HUES48 (cell line): ENCODE measurements around the gene PXDC1.
"Not testable (repeated sequence)": the region's sequence is repeated elsewhere in the genome, so short reads cannot be mapped to it uniquely, and the experiment has no call there.

ENCODE experiments used
- H3K27ac ChIP-seq: one replicate; pipeline ENCODE4 v1.7.0; 2013; ENCODE audit warnings: low read depth, low read length, inconsistent platforms
- H3K27me3 ChIP-seq: 2 replicates; pipeline ENCODE4 v1.6.1; 2013; ENCODE audit warnings: mild to moderate bottlenecking, low read length; ENCODE audit not compliant: control insufficient read depth, insufficient read depth
- H3K36me3 ChIP-seq: 2 replicates; pipeline ENCODE4 v1.6.1; 2013; ENCODE audit warnings: low read length; ENCODE audit not compliant: control insufficient read depth, insufficient read depth
- H3K4me1 ChIP-seq: 2 replicates; pipeline ENCODE4 v1.6.1; 2013; ENCODE audit warnings: mild to moderate bottlenecking, low read length; ENCODE audit not compliant: control insufficient read depth, insufficient read depth
- H3K4me3 ChIP-seq: 2 replicates; pipeline ENCODE4 v1.5.1; 2013; ENCODE audit warnings: mild to moderate bottlenecking, low read depth, low read length
- H3K9ac ChIP-seq: 2 replicates; pipeline ENCODE4 v1.6.1; 2013; ENCODE audit warnings: mild to moderate bottlenecking, low read depth, low read length, moderate library complexity
- H3K9me3 ChIP-seq: 2 replicates; pipeline ENCODE4 v1.6.1; 2013; ENCODE audit warnings: low read length; ENCODE audit not compliant: control insufficient read depth, insufficient read depth

The PXDC1 gene

GRCh38 chr6:3781504-3781903 lies 30.0 kb upstream of the PXDC1 start:
- no peaks in the 10 kb centered on the region for H3K9me3 ChIP-seq
- no peak overlapping the region for H3K4me3 ChIP-seq
- no peaks in the 10 kb centered on the region for H3K27me3 ChIP-seq
- H3K36me3 ChIP-seq = no peaks in the 10 kb centered on the region
- H3K27ac ChIP-seq = no peak overlapping the region
- no peak overlapping the region for H3K9ac ChIP-seq
- no peaks in the 10 kb centered on the region for H3K4me1 ChIP-seq

- Histone ChIP-seq H3K27ac (no peak overlapping the region), H3K4me1 (no peaks in the 10 kb centered on the region), H3K27me3 (no peaks in the 10 kb centered on the region), H3K36me3 (no peaks in the 10 kb centered on the region), H3K9ac (no peak overlapping the region), H3K4me3 (no peak overlapping the region), H3K9me3 (no peaks in the 10 kb centered on the region)
These were observed 28.0 kb upstream of the PXDC1 start for GRCh38 chr6:3779574-3779849.

GRCh38 chr6:3778701-3779573 lies 27.4 kb upstream of the PXDC1 start:
- Histone ChIP-seq H3K4me3 (no peak overlapping the region), H3K9me3 (no peaks in the 10 kb centered on the region), H3K36me3 (no peaks in the 10 kb centered on the region), H3K4me1 (no peaks in the 10 kb centered on the region), H3K9ac (no peak overlapping the region), H3K27ac (no peak overlapping the region), H3K27me3 (no peaks in the 10 kb centered on the region)

- Histone ChIP-seq H3K36me3 (no peaks in the 10 kb centered on the region), H3K9me3 (no peaks in the 10 kb centered on the region), H3K27ac (no peak overlapping the region), H3K9ac (no peak overlapping the region), H3K4me3 (no peak overlapping the region), H3K27me3 (no peaks in the 10 kb centered on the region), H3K4me1 (no peaks in the 10 kb centered on the region)
These were observed 26.4 kb upstream of the PXDC1 start for GRCh38 chr6:3777730-3778461.

- no peaks in the 10 kb centered on the region for H3K36me3 ChIP-seq
These were observed 25.5 kb upstream of the PXDC1 start for GRCh38 chr6:3776881-3777507.

GRCh38 chr6:3775847-3776246 lies 24.3 kb upstream of the PXDC1 start:
- H3K9me3 ChIP-seq = no peaks in the 10 kb centered on the region
- H3K27ac ChIP-seq = no peak overlapping the region
- no peak overlapping the region for H3K4me3 ChIP-seq
- no peak overlapping the region for H3K9ac ChIP-seq
- no peaks in the 10 kb centered on the region for H3K27me3 ChIP-seq
- H3K36me3 ChIP-seq = no peaks in the 10 kb centered on the region
- H3K4me1 ChIP-seq = no peaks in the 10 kb centered on the region

More at GRCh38 chr6:3776881-3777507, 25.5 kb upstream of the PXDC1 start:
- no peak overlapping the region for H3K27ac ChIP-seq
- H3K27me3 ChIP-seq = no peaks in the 10 kb centered on the region
- no peak overlapping the region for H3K9ac ChIP-seq
- H3K4me1 ChIP-seq = no peaks in the 10 kb centered on the region
- no peak overlapping the region for H3K4me3 ChIP-seq
- no peaks in the 10 kb centered on the region for H3K9me3 ChIP-seq

GRCh38 chr6:3775386-3775785 lies 23.9 kb upstream of the PXDC1 start:
- Histone ChIP-seq H3K27ac (no peak overlapping the region), H3K9ac (no peak overlapping the region)

GRCh38 chr6:3773678-3774298 lies 22.3 kb upstream of the PXDC1 start:
- H3K9me3 ChIP-seq = no peaks in the 10 kb centered on the region
- H3K36me3 ChIP-seq = no peaks in the 10 kb centered on the region
- H3K4me1 ChIP-seq = peaks cover 9% of the 10 kb centered on the region
- no peak overlapping the region for H3K27ac ChIP-seq
- no peaks in the 10 kb centered on the region for H3K27me3 ChIP-seq
- no peak overlapping the region for H3K9ac ChIP-seq
- no peak overlapping the region for H3K4me3 ChIP-seq

More at GRCh38 chr6:3775386-3775785, 23.9 kb upstream of the PXDC1 start:
- Histone ChIP-seq H3K4me3 (no peak overlapping the region), H3K9me3 (no peaks in the 10 kb centered on the region), H3K4me1 (peaks cover 2% of the 10 kb centered on the region; the same call in 1 of the 2 replicates), H3K36me3 (no peaks in the 10 kb centered on the region), H3K27me3 (no peaks in the 10 kb centered on the region)

GRCh38 chr6:3772127-3772999 lies 20.9 kb upstream of the PXDC1 start:
- not testable (repeated sequence) for H3K4me1 ChIP-seq, H3K27me3 ChIP-seq, H3K36me3 ChIP-seq, H3K9ac ChIP-seq, H3K9me3 ChIP-seq, H3K4me3 ChIP-seq, H3K27ac ChIP-seq

GRCh38 chr6:3771407-3772011 lies 20.0 kb upstream of the PXDC1 start:
- no peak overlapping the region for H3K4me3 ChIP-seq
- H3K27ac ChIP-seq = no peak overlapping the region
- peaks cover 9% of the 10 kb centered on the region for H3K4me1 ChIP-seq

More at GRCh38 chr6:3771407-3772011, 20.0 kb upstream of the PXDC1 start:
- Histone ChIP-seq H3K27me3 (no peaks in the 10 kb centered on the region), H3K9me3 (no peaks in the 10 kb centered on the region), H3K36me3 (no peaks in the 10 kb centered on the region), H3K9ac (no peak overlapping the region)
